ENCODE measurements around the gene ANKRD24.

- TF ChIP-seq CTCF (IDR thresholded peaks at IDR 0.05) (no peak), ZFX (IDR thresholded peaks at IDR 0.05; ENCODE audit: borderline replicate concordance) (no peak)
These were observed 3.1 kb downstream of the ANKRD24 start for GRCh38 chr19:4185413-4186086.

Data from 22Rv1 (cell line).